Measurements from ENCODE around the gene EXOC4.

Gene EXOC4

GRCh38 chr7:133755901-133756300, 503.0 kb downstream of the EXOC4 start:
- H3K4me3 ChIP-seq (ENCODE audit: low read depth, low read length), result no peak overlapping the region
- TF ChIP-seq, protein P1, sequence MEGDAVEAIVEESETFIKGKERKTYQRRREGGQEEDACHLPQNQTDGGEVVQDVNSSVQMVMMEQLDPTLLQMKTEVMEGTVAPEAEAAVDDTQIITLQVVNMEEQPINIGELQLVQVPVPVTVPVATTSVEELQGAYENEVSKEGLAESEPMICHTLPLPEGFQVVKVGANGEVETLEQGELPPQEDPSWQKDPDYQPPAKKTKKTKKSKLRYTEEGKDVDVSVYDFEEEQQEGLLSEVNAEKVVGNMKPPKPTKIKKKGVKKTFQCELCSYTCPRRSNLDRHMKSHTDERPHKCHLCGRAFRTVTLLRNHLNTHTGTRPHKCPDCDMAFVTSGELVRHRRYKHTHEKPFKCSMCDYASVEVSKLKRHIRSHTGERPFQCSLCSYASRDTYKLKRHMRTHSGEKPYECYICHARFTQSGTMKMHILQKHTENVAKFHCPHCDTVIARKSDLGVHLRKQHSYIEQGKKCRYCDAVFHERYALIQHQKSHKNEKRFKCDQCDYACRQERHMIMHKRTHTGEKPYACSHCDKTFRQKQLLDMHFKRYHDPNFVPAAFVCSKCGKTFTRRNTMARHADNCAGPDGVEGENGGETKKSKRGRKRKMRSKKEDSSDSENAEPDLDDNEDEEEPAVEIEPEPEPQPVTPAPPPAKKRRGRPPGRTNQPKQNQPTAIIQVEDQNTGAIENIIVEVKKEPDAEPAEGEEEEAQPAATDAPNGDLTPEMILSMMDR (IDR thresholded peaks at IDR 0.05; ENCODE audit: borderline replicate concordance, insufficient read depth, low read depth, low read length), result no peak

GRCh38 chr7:133761443-133761842, 508.6 kb downstream of the EXOC4 start:
- TF ChIP-seq, protein P1 (IDR thresholded peaks at IDR 0.05; ENCODE audit: borderline replicate concordance, insufficient read depth, low read depth, low read length), result no peak
- H3K4me3 ChIP-seq (ENCODE audit: low read depth, low read length), result no peak overlapping the region

DNA sequence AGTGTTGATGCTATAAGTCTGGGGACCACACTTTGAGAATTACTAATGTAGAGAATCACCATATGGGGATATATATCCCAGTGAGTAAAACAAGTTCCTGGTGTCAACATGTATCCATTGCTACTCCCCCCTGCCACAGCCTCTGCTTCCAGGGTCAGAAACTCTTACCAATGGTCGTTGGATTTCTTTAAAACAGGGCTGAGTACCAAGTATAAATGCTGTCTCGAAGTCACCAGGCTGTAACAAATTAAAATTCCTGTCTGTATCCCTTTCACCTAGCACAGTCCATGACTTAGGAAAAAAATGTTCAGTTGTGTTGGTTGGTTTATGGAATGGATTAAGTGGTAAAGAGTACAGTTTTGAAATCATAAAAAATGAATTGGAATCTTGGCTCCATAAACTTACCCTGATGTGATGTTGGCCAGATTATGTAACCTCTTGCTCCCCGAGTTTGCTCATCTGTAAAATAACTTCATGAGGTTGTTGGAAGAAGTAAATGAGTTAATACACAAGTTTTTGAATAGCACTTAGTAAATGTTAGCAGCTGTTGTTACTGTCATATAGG, 510.3 kb downstream of the EXOC4 start:
- TF ChIP-seq, protein P1 (IDR thresholded peaks at IDR 0.05; ENCODE audit: borderline replicate concordance, insufficient read depth, low read depth, low read length), result no peak
- H3K4me3 ChIP-seq (ENCODE audit: low read depth, low read length), result no peak overlapping the region

DNA sequence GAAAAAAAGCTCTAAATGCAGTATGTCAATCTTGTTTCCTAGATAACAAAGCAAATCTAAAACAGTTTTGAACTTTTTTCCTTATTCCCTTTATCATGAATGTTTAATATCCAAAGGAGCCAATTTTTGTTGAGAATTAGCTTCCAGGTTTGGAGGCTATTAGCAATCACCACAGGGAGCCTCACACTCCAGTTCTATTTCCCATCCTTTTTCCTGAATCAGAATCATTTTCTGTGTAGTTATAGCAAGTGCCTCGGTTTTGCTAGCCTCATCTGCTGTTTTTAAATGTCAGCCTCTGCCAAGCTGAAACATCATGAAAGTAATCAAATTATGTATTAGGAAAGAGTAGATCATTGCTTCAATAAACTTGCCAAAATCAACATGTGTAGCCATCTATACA, 516.8 kb downstream of the EXOC4 start:
- no peak overlapping the region for H3K4me3 ChIP-seq (ENCODE audit: low read depth, low read length)
- TF ChIP-seq, protein P1 (IDR thresholded peaks at IDR 0.05; ENCODE audit: borderline replicate concordance, insufficient read depth, low read depth, low read length), result no peak

- TF ChIP-seq, protein P1 (IDR thresholded peaks at IDR 0.05; ENCODE audit: borderline replicate concordance, insufficient read depth, low read depth, low read length), result no peak
Measured at GRCh38 chr7:133770863-133771492, 518.1 kb downstream of the EXOC4 start.

DNA sequence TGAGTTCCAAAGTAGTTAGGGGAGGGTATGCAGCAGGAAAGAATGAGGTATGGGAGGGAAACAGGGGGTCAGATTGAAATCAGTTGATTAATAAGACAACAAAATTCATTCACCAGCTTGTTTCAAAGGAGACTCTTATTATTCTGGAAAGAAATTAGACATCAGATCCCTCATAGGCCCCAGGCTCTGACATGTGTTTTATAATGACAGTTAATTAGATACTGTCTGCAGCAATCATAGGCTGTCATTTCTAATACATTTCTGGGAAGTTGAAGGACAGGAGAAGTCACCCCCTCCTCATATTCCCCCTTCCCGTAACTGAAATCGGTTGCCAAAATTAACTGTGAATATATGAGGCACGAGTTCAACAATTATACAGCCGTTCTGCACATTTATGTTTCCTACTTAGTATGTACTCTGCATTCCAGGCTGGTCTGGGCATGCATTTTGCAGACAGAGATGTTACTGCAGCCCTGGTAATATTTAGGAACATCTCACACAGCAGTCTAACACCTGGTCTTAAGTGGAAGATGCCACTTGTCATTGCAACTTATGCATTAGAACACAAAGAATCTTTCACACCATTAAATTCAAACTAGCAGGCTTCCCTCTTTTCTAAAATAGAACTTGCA, 519.0 kb downstream of the EXOC4 start:
- TF ChIP-seq, protein P1 (IDR thresholded peaks at IDR 0.05; ENCODE audit: borderline replicate concordance, insufficient read depth, low read depth, low read length), result no peak
- no peak overlapping the region for H3K4me3 ChIP-seq (ENCODE audit: low read depth, low read length)

More at GRCh38 chr7:133770863-133771492, 518.1 kb downstream of the EXOC4 start:
- H3K4me3 ChIP-seq (ENCODE audit: low read depth, low read length), result no peak overlapping the region

GRCh38 chr7:133773601-133774000, 520.7 kb downstream of the EXOC4 start:
- TF ChIP-seq, protein P1 (IDR thresholded peaks at IDR 0.05; ENCODE audit: borderline replicate concordance, insufficient read depth, low read depth, low read length), result no peak
- no peak overlapping the region for H3K4me3 ChIP-seq (ENCODE audit: low read depth, low read length)
